Stimulated activated CD4-positive, alpha-beta T cell treated with anti-CD3 and anti-CD28 coated beads, Interleukin-12 subunit alpha, Interleukin-12 subunit beta, amount 100 ng/mL, for 48 hours (primary cell): Measurements from ENCODE around the gene PCDHA5.

Experiments
- DNase-seq, 3 donors: peaks; one replicate each; pipeline ENCODE4 v3.0.0-alpha.2; 2020; ENCODE audit warnings: low read depth in 2 of 3, low spot score in 1 of 3

PCDHA5 gene

DNA sequence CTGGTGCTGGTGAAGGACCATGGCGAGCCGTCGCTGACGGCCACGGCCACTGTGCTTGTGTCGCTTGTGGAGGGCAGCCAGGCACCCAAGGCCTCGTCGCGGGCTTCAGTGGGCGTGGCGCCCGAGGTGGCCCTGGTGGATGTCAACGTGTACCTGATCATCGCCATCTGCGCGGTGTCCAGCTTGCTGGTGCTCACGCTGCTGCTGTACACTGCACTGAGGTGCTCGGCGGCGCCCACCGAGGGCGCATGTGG, 36.5 kb downstream of the PCDHA5 start:
- no peak for DNase-seq

DNA sequence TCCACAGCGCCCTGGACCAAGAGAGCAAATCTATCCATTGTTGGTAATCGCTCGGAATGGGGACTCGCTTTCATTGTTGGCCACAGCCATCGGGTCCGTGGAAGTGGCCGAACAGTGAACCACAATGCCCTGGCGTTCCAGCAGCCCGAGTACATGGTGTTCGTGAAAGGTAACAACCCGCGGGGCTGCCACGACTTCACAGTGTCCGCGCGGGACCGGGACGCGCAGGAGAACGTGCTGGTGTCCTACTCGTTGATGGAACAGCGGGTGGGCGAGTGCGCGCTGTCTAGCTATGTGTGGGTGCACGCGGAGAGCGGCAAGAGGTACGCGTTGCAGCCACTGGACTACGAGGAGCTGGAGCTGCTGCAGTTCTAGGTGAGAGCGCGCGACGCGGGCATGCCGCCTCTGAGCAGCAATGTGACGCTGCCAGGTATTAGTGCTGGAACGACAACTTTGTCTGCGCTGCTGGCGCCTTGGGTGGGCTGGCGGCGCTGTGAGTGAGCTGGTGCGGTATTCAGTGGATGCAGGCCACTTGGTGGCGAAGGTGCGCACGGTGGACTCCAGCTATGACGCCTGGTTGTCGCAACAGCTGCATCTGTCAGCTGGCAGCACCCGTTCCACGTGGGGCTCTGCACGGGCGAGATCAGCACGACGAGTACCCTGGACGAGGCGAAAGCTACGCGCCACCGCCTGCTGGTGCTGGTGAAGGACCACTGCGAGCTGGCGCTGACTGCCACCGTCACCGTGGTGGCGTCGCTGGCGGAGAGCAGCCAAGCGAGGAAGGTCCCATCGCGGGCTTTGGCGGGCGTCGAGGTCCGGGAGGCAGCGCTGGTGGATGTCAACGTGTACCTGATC, 41.3 kb downstream of the PCDHA5 start:
- DNase-seq: no peak

DNA sequence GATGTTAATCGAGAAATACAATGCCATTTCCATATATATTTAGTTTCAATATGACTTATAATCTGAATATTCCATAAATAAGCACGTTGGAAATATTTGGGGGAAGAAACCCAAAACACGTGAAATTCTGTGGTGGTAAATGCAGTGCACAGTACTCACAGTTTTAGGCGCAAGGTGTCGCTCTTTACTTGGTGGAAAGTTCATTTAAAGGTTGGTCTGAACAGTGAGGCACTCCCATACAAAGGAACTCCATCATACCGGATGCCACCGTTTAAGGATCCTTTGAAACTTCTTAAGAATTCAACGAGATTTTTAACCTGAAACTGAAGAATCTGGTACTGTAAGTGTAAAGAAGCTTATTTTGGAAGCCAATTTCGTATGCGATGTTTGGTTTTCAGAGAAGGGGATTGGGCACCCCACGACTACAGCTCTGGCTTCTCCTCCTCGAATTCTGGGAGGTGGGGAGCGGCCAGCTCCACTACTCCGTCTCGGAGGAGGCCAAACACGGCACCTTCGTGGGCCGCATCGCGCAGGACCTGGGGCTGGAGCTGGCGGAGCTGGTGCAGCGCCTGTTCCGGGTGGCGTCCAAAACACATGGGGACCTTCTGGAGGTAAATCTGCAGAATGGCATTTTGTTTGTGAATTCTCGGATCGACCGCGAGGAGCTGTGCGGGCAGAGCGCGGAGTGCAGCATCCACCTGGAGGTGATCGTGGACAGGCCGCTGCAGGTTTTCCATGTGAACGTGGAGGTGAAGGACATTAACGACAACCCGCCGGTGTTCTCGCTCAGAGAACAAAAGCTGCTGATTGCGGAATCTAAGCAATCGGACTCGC, 47.5 kb downstream of the PCDHA5 start, which contains the start of gene PCDHA11:
Gene PCDHA11 (plus strand): TSS at position 237 of the 834 bp plus-strand sequence. CDS start 147 bp downstream, at position 384.
- DNase-seq: no peak

DNA sequence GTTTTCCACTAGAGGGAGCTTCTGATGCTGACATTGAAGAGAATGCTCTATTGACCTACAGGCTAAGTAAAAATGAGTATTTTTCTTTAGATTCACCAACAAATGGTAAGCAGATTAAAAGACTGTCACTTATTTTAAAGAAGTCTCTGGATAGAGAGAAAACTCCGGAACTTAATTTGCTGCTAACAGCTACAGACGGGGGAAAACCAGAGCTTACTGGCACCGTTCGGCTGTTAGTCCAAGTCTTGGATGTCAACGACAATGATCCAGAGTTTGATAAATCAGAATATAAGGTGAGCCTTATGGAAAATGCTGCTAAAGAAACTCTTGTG, 48.1 kb downstream of the PCDHA5 start:
- DNase-seq: no peak

DNA sequence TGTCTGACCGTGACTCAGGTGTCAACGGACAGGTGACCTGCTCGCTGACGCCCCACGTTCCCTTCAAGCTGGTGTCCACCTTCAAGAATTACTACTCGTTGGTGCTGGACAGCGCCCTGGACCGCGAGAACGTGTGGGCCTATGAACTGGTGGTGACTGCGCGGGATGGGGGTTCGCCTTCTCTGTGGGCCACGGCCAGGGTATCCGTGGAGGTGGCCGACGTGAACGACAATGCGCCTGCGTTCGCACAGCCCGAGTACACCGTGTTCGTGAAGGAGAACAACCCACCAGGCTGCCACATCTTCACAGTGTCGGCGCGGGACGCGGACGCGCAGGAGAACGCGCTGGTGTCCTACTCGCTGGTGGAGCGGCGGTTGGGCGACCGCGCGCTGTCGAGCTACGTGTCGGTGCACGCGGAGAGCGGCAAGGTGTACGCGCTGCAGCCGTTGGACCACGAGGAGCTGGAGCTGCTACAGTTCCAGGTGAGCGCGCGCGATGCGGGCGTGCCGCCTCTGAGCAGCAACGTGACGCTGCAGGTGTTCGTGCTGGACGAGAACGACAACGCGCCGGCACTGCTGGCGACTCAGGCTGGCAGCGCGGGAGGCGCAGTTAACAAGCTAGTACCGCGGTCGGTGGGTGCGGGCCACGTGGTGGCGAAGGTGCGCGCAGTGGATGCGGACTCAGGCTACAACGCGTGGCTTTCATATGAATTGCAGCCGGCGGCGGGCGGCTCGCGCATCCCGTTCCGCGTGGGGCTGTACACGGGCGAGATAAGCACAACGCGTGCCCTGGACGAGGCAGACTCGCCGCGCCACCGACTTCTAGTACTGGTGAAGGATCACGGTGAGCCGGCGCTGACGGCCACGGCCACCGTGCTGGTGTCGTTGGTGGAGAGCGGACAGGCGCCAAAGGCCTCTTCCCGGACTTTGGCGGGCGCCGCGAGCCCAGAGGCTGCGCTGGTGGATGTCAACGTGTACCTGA, 49.1 kb downstream of the PCDHA5 start:
- no peak for DNase-seq
